Natural killer cell (primary cell): ENCODE results near the gene CCDC7. TPM values are rescaled to one million over a fixed set of nuclear protein-coding genes. Genes with fewer than 3 reads are reported as not detected.

Source experiments
- ATAC-seq, 3 donors: fragments of 150-1000 bp in 2 of 3; fragments of 200-7000 bp in 1 of 3; cut with Tn5 transposase; 1 replicate in 1 of 3; 2 replicates in 2 of 3; pipeline ENCODE4 v1.10.0; 2021; ENCODE audit warnings: mild to moderate bottlenecking in 2 of 3, moderate library complexity in 2 of 3
- DNase-seq, 2 donors: peaks; one replicate each; pipeline versions ENCODE4 v3.0.0 to v3.0.0-alpha.2; 2013 to 2021; ENCODE audit warnings: mixed read lengths in 1 of 2
- H3K27ac ChIP-seq: one replicate; pipeline ENCODE4 v1.5.1; 2013; ENCODE audit warnings: mild to moderate bottlenecking, low read length
- H3K27me3 ChIP-seq: one replicate; pipeline ENCODE4 v1.6.1; 2013; ENCODE audit warnings: low read length; ENCODE audit not compliant: control insufficient read depth, insufficient read depth
- H3K36me3 ChIP-seq: one replicate; pipeline ENCODE4 v1.6.1; 2013; ENCODE audit warnings: low read length; ENCODE audit not compliant: control insufficient read depth, insufficient read depth
- H3K4me1 ChIP-seq: one replicate; pipeline ENCODE4 v1.6.1; 2013; ENCODE audit warnings: low read length; ENCODE audit not compliant: control insufficient read depth, insufficient read depth
- H3K4me3 ChIP-seq: one replicate; pipeline ENCODE4 v1.5.1; 2013; ENCODE audit warnings: low read length
- H3K9me3 ChIP-seq: one replicate; pipeline ENCODE4 v1.6.1; 2013; ENCODE audit warnings: low read length; ENCODE audit not compliant: control insufficient read depth, insufficient read depth
- H3K27ac Mint-ChIP-seq, 2 donors: one replicate each; pipeline ENCODE4 v1.8.0; 2022; ENCODE audit warnings: mild to moderate bottlenecking in 2 of 2, mixed read lengths in 2 of 2, moderate library complexity in 1 of 2
- H3K27me3 Mint-ChIP-seq, 2 donors: one replicate each; pipeline ENCODE4 v1.8.0; 2022; ENCODE audit warnings: low read depth in 2 of 2, mixed read lengths in 2 of 2
- H3K36me3 Mint-ChIP-seq: one replicate; pipeline ENCODE4 v1.8.0; 2022; ENCODE audit warnings: mixed read lengths
- H3K4me1 Mint-ChIP-seq, 2 donors: one replicate each; pipeline ENCODE4 v1.8.0; 2022; ENCODE audit warnings: mixed read lengths in 2 of 2
- H3K4me3 Mint-ChIP-seq: one replicate; pipeline ENCODE4 v1.8.0; 2022; ENCODE audit warnings: mild to moderate bottlenecking, moderate library complexity, mixed read lengths
- H3K9me3 Mint-ChIP-seq, 2 donors: one replicate each; pipeline ENCODE4 v1.8.0; 2022; ENCODE audit warnings: mixed read lengths in 2 of 2
- CTCF ChIP-seq: fragments of 200-600 bp; IDR thresholded peaks from one replicate; pipeline ENCODE4 v1.8.0; 2022; ENCODE audit warnings: antibody characterized with exemption
- WGBS: methylation state at CpG from one replicate; pipeline ENCODE4 v1.1.7; 2013; ENCODE audit warnings: missing lambda C conversion rate; ENCODE audit not compliant: insufficient coverage; 5-methylcytosine and 5-hydroxymethylcytosine counted together
- intact Hi-C: fragments of 100-400 bp; cut with micrococcal nuclease; formaldehyde crosslinking; loops from one replicate; pipeline ENCODE4 v1.14.2; 2022
- total RNA-seq, 4 donors: library from RNA; stranded (reverse); fragments of 120-200 nt in 1 of 4; gene quantifications; one replicate each; pipeline versions ENCODE4 v1.2.3 to v1.2.4, GENCODE V29; 2013 to 2022

The CCDC7 gene
- total RNA-seq, 3 donors from 2014 or later (not counting 1 experiment from before 2014, with no cell fraction given): 39.0 to 51.1 (median 42.8) TPM

GRCh38 chr10:32445036-32445435, 904 bp upstream of the CCDC7 start:
- Mint-ChIP-seq H3K4me1 (peaks cover 14 to 21% of the 10 kb centered on the region in 2 donors), H3K27ac (peak overlapping the region; percentile 83 to 98), H3K4me3 (peak overlapping the region; percentile 31), H3K27me3 (peaks cover 14 to 33% of the 10 kb centered on the region in 2 donors), H3K36me3 (no peaks in the 10 kb centered on the region), H3K9me3 (no peaks in the 10 kb centered on the region)
- Histone ChIP-seq H3K4me3 (no peak overlapping the region), H3K4me1 (peaks cover 3% of the 10 kb centered on the region), H3K9me3 (no peaks in the 10 kb centered on the region), H3K27me3 (no peaks in the 10 kb centered on the region), H3K36me3 (no peaks in the 10 kb centered on the region), H3K27ac (peak overlapping the region; percentile 100)
- intact Hi-C loops: loop anchor here (10.0 kb wide), 1 partner anchor 690 kb away; no protein-coding TSS in a partner anchor
- TF ChIP-seq CTCF: no peak
- ATAC-seq: no peak
- DNase-seq: peak in 1 of 2 donors; percentile 18
- WGBS: 98% methylated on average over 4 of the region's 4 CpGs

GRCh38 chr10:32446536-32447406, 831 bp downstream of the CCDC7 start:
- Mint-ChIP-seq H3K4me1 (peaks cover 14 to 21% of the 10 kb centered on the region in 2 donors), H3K36me3 (no peaks in the 10 kb centered on the region), H3K27me3 (peaks cover 6 to 15% of the 10 kb centered on the region in 2 donors), H3K27ac (peak overlapping the region; percentile 83 to 98), H3K9me3 (no peaks in the 10 kb centered on the region), H3K4me3 (peak overlapping the region; percentile 87)
- ATAC-seq (no peak), DNase-seq (peak in 1 of 2 donors; percentile 45)
- no peaks in the 10 kb centered on the region for H3K9me3 ChIP-seq
- no peak for TF ChIP-seq CTCF
- peaks cover 3% of the 10 kb centered on the region for H3K4me1 ChIP-seq
- 10% methylated on average over 12 of the region's 18 CpGs for WGBS
- intact Hi-C loops: loop anchor here (2.0 to 10.0 kb wide), 2 partner anchors 68 to 688 kb away; no protein-coding TSS in a partner anchor
- H3K36me3 ChIP-seq: no peaks in the 10 kb centered on the region
- peak overlapping the region; percentile 83 for H3K4me3 ChIP-seq
- H3K27me3 ChIP-seq: no peaks in the 10 kb centered on the region
- peak overlapping the region; percentile 100 for H3K27ac ChIP-seq

- 98% methylated on average over 4 of the region's 4 CpGs for WGBS
- DNase-seq (no peak), ATAC-seq (no peak)
- Histone ChIP-seq H3K4me3 (no peak overlapping the region), H3K4me1 (peaks cover 4% of the 10 kb centered on the region), H3K9me3 (no peaks in the 10 kb centered on the region), H3K27ac (no peak overlapping the region), H3K36me3 (peaks cover 27% of the 10 kb centered on the region), H3K27me3 (no peaks in the 10 kb centered on the region)
- H3K27me3 Mint-ChIP-seq: no peaks in the 10 kb centered on the region
- H3K4me3 Mint-ChIP-seq: no peak overlapping the region
- TF ChIP-seq CTCF: no peak
- intact Hi-C loops: no loop called here
- H3K36me3 Mint-ChIP-seq: no peaks in the 10 kb centered on the region
- no peak overlapping the region for H3K27ac Mint-ChIP-seq
- no peaks in the 10 kb centered on the region for H3K9me3 Mint-ChIP-seq
- H3K4me1 Mint-ChIP-seq: peaks cover 8 to 10% of the 10 kb centered on the region in 2 donors
Observed at GRCh38 chr10:32454148-32454547, 8.2 kb downstream of the CCDC7 start.
